HG03095 (cell line): Measurements from ENCODE around the gene SYCE1L.

Experiments used
- ATAC-seq: cut with Tn5 transposase; IDR thresholded peaks from one replicate; pipeline ENCODE4 v1.9.1; 2021; ENCODE audit warnings: moderate library complexity; ENCODE audit not compliant: unreplicated experiment

The SYCE1L gene

DNA sequence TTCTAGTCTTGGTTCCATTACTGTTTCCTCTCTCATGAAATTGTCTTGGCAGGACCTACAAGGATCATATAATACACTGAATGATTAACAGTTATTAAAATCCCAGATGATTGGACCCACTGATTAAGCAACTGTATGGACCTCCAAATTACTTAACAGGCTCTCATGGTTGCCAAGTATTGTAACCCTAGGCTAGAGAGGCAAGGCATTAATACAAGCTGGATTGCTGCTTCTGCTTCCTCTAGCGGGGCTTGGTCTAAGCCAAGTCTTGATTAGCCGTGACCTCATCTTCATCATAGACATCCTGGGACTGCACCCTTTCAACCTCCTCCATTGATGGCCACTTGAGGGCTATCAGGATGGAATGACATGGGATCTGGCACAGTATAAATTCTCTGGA, 46.9 kb downstream of the SYCE1L start:
- no peak for ATAC-seq

- no peak for ATAC-seq
Observed at GRCh38 chr16:77250400-77250799, 51.2 kb downstream of the SYCE1L start.
